Left ventricle myocardium inferior (tissue), 1 donor: ENCODE data around the gene GOT2. TPM values are rescaled to one million over a fixed set of nuclear protein-coding genes. Genes with fewer than 3 reads are reported as not detected.

Experiments
- DNase-seq: peaks from one replicate; pipeline ENCODE4 v3.0.0-alpha.2; 2020
- H3K27ac ChIP-seq: fragments of 200-600 bp; replicated peaks from 2 replicates; pipeline ENCODE4 v1.8.0; 2021
- H3K27me3 ChIP-seq: fragments of 200-600 bp; 2 replicates; pipeline ENCODE4 v1.8.0; 2021; ENCODE audit warnings: low read depth
- H3K36me3 ChIP-seq: fragments of 200-600 bp; 2 replicates; pipeline ENCODE4 v1.8.0; 2021
- H3K4me1 ChIP-seq: fragments of 200-600 bp; 2 replicates; pipeline ENCODE4 v1.8.0; 2021
- H3K4me3 ChIP-seq: fragments of 200-600 bp; 2 replicates; pipeline ENCODE4 v1.8.0; 2021; ENCODE audit warnings: mild to moderate bottlenecking, moderate library complexity
- H3K9me3 ChIP-seq: fragments of 200-600 bp; replicated peaks from 2 replicates; pipeline ENCODE4 v1.8.0; 2021
- CTCF ChIP-seq: fragments of 200-600 bp; IDR thresholded peaks from 2 replicates; pipeline ENCODE4 v1.8.0; 2021; ENCODE audit warnings: antibody characterized with exemption, mild to moderate bottlenecking, borderline replicate concordance
- intact Hi-C: fragments of 100-400 bp; cut with micrococcal nuclease; formaldehyde crosslinking; loops from one replicate; pipeline ENCODE4 v1.11.0; 2022
- total RNA-seq: library from RNA; stranded (reverse); fragmentation: NEBNext Ultra II Directional; extraction: Animal tissue kit (Norgen Biotek cat#: 25700); gene quantifications from one replicate; pipeline ENCODE4 v1.2.1, GENCODE V29; 2021
- donor health status: DM: no; HTN: yes; CAD: no; lungs with severe emphysema.

GOT2 gene
- total RNA-seq, 1 donor from 2014 or later = 569 TPM

- TF ChIP-seq CTCF = no peak
- DNase-seq = no peak
- Histone ChIP-seq H3K27me3 (no peaks in the 10 kb centered on the region), H3K36me3 (no peaks in the 10 kb centered on the region), H3K27ac (peak overlapping the region; percentile 48), H3K9me3 (no peaks in the 10 kb centered on the region), H3K4me1 (peaks cover 12% of the 10 kb centered on the region), H3K4me3 (no peak overlapping the region)
- intact Hi-C loops = no loop called here
Measured at GRCh38 chr16:58756650-58757332, 22.7 kb upstream of the GOT2 start.

- DNase-seq = peak; percentile 62
- Histone ChIP-seq H3K4me3 (peak overlapping the region; percentile 1), H3K36me3 (no peaks in the 10 kb centered on the region), H3K27ac (no peak overlapping the region), H3K9me3 (no peaks in the 10 kb centered on the region), H3K27me3 (no peaks in the 10 kb centered on the region), H3K4me1 (peaks cover 12% of the 10 kb centered on the region)
- TF ChIP-seq CTCF = peak; percentile 78
- intact Hi-C loops = no loop called here
Measured at GRCh38 chr16:58755989-58756649, 22.0 kb upstream of the GOT2 start.

GRCh38 chr16:58753711-58754134, 19.6 kb upstream of the GOT2 start:
- TF ChIP-seq CTCF = no peak
- Histone ChIP-seq H3K4me3 (no peak overlapping the region), H3K36me3 (no peaks in the 10 kb centered on the region), H3K27me3 (no peaks in the 10 kb centered on the region), H3K27ac (no peak overlapping the region), H3K9me3 (no peaks in the 10 kb centered on the region), H3K4me1 (peaks cover 12% of the 10 kb centered on the region)
- no peak for DNase-seq
- intact Hi-C loops = no loop called here

GRCh38 chr16:58744497-58744896, 10.4 kb upstream of the GOT2 start:
- Histone ChIP-seq H3K4me3 (no peak overlapping the region), H3K27ac (no peak overlapping the region), H3K27me3 (no peaks in the 10 kb centered on the region), H3K4me1 (no peaks in the 10 kb centered on the region), H3K36me3 (no peaks in the 10 kb centered on the region), H3K9me3 (no peaks in the 10 kb centered on the region)
- no peak for DNase-seq
- no peak for TF ChIP-seq CTCF
- intact Hi-C loops = no loop called here

GRCh38 chr16:58741976-58742375, 7.9 kb upstream of the GOT2 start:
- Histone ChIP-seq H3K27me3 (no peaks in the 10 kb centered on the region), H3K9me3 (no peaks in the 10 kb centered on the region), H3K4me3 (no peak overlapping the region), H3K36me3 (no peaks in the 10 kb centered on the region), H3K4me1 (no peaks in the 10 kb centered on the region), H3K27ac (no peak overlapping the region)
- intact Hi-C loops = no loop called here
- TF ChIP-seq CTCF = no peak
- DNase-seq = no peak
